HG02884 (cell line): Measurements from ENCODE around the gene DBNL.

Source experiments
- ATAC-seq: cut with Tn5 transposase; IDR thresholded peaks from one replicate; pipeline ENCODE4 v1.9.1; 2021; ENCODE audit warnings: mild to moderate bottlenecking, moderate library complexity; ENCODE audit not compliant: unreplicated experiment

Gene DBNL

DNA sequence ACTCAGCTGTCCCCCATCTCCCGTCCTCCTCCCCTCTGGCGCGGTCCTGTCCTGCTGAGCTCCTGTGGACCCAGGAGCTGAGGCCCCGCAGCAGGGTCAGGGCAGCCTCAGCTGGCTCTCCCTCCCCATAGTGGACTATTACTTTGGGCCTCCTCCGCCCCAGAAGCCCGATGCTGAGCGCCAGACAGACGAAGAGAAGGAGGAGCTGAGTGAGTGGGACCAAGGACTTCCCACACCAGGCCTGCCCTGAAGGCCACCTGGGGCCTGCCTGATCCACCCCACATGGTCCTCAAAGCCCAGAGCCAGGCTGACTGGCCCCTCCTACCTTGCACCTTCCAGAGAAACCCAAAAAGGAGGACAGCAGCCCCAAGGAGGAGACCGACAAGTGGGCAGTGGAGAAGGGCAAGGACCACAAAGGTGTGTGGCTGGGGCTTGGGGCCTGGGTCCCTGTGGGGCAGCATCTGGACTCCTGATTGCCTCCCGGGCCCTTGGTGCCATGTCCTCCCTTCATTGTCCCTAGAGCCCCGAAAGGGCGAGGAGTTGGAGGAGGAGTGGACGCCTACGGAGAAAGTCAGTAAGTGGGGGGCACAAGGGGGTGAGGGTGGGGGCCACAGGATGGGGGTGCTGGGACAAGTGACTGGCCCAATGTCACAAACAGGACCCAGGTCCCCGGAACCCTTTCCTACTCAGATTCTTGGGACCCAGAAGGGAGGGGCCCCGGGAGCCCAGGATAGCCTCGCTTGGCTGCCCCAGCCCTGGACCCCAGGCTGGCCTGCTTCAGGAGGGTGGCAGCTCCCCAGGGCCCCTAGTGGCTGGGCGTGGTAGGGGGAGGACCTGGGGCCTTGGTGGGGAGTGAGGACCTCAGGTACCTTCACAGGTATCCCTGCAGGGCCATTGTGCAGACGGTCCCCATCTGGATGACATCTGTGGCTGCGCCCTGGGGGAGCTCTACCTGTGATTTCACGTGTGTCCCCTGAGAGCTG, 64.6 kb downstream of the DBNL start:
- no peak for ATAC-seq

DNA sequence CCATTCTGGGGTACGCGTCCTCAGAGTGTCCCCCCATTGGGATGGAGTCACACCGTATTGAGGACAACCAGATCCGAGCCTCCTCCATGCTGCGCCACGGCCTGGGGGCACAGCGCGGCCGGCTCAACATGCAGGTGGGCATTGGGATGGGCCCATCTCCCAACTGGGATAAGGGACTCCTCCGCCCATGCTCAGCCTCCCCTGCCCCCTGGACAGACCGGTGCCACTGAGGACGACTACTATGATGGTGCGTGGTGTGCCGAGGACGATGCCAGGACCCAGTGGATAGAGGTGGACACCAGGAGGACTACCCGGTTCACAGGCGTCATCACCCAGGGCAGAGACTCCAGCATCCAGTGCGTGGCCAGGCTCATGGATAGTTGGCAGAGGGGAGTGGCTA, 65.5 kb downstream of the DBNL start:
- no peak for ATAC-seq

DNA sequence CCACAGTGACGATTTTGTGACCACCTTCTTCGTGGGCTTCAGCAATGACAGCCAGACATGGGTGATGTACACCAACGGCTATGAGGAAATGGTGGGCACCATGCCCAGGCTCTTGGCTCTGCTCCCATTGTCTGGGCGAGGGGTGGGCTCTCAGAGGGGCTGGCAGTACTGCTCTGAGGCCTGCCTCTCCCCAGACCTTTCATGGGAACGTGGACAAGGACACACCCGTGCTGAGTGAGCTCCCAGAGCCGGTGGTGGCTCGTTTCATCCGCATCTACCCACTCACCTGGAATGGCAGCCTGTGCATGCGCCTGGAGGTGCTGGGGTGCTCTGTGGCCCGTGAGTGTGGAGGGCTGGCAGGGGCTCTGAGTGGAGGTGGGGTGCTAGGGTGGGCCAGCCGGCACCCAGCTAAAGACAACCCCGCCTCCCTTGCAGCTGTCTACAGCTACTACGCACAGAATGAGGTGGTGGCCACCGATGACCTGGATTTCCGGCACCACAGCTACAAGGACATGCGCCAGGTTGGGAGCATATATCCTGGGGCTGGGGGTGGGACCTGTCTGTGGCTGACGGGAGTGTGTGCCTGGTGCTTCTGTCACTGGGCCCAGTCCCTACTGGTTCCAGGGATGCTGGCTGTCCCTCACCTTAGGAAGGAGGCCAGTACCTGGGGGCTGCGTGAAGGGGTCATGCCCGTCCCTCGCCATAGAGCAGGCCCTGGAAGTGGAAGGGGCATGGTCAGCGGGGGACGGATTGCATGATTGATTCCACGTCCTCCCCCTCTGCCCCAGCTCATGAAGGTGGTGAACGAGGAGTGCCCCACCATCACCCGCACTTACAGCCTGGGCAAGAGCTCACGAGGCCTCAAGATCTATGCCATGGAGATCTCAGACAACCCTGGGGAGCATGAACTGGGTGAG, 66.5 kb downstream of the DBNL start:
- ATAC-seq = no peak
